ENCODE data around the gene RALA. TPM values are rescaled to one million over a fixed set of nuclear protein-coding genes. Genes with fewer than 3 reads are reported as not detected.

The RALA gene
- total and polyA plus RNA-seq, 10 of the 15 experiments (the other 5 are each of a cell fraction or from before 2014, with no cell fraction given): 7.5 to 53.3 (median 23.1) TPM

- TF ChIP-seq ZNF592 (IDR thresholded peaks at IDR 0.05) (no peak), TCF7 (IDR thresholded peaks at IDR 0.05; ENCODE audit: borderline replicate concordance) (no peak), SKIL (IDR thresholded peaks at IDR 0.05; ENCODE audit: low read depth, poor library complexity, severe bottlenecking) (no peak), SMARCA5 (IDR thresholded peaks at IDR 0.05) (no peak), IRF5 (IDR thresholded peaks at IDR 0.05; ENCODE audit: borderline replicate concordance) (no peak)
Measured at GRCh38 chr7:39750253-39751077, 127.1 kb downstream of the RALA start (continued).
